ENCODE data around the gene KRT34.

Gene KRT34

DNA sequence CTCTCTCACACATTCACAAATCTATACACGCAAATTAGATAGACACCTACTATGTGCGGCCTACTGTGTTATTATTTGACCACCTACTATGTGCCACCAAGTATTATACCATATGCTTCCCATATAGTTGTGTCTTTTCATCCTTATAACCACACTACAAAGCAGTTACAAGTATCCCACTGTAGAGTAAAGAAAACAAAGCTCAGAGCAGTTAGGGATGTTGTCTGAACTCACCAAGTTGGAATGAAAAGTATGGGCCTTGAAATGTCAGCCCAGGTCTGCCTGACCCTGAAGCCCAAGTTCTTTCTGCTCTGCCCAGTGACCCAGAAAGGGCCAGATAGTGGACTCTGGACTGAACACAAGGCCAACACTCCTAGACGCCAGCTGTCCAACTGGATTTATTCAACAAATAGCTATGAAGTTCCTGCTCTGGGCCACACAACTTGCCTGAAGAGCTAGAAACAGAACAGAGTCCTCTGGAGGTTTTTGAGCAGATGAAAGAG, 33.8 kb upstream of the KRT34 start:
- Histone ChIP-seq H4K20me1 (ENCODE audit: insufficient read depth) (no peaks in the 10 kb centered on the region), H3K4me1 (ENCODE audit: low read depth, poor library complexity, severe bottlenecking) (no peaks in the 10 kb centered on the region), H3K27ac (no peak overlapping the region), H3K79me2 (ENCODE audit: insufficient read depth, low read depth) (no peaks in the 10 kb centered on the region), H3K9ac (no peak overlapping the region), H3K4me2 (no peak overlapping the region), H3K27me3 (ENCODE audit: insufficient read depth, low read depth) (no peaks in the 10 kb centered on the region; the same call in 1 of the 2 replicates), H3K4me3 (IDR thresholded peaks at IDR 0.05; ENCODE audit: insufficient read depth, low read depth, low read length) (no peak overlapping the region), H2AFZ (ENCODE audit: low read depth) (no peak overlapping the region), H3K36me3 (ENCODE audit: insufficient read depth) (no peaks in the 10 kb centered on the region)
- TF ChIP-seq, protein P1, sequence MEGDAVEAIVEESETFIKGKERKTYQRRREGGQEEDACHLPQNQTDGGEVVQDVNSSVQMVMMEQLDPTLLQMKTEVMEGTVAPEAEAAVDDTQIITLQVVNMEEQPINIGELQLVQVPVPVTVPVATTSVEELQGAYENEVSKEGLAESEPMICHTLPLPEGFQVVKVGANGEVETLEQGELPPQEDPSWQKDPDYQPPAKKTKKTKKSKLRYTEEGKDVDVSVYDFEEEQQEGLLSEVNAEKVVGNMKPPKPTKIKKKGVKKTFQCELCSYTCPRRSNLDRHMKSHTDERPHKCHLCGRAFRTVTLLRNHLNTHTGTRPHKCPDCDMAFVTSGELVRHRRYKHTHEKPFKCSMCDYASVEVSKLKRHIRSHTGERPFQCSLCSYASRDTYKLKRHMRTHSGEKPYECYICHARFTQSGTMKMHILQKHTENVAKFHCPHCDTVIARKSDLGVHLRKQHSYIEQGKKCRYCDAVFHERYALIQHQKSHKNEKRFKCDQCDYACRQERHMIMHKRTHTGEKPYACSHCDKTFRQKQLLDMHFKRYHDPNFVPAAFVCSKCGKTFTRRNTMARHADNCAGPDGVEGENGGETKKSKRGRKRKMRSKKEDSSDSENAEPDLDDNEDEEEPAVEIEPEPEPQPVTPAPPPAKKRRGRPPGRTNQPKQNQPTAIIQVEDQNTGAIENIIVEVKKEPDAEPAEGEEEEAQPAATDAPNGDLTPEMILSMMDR (conservative IDR thresholded peaks at IDR 0.05; ENCODE audit: low read depth, low read length), result no peak

DNA sequence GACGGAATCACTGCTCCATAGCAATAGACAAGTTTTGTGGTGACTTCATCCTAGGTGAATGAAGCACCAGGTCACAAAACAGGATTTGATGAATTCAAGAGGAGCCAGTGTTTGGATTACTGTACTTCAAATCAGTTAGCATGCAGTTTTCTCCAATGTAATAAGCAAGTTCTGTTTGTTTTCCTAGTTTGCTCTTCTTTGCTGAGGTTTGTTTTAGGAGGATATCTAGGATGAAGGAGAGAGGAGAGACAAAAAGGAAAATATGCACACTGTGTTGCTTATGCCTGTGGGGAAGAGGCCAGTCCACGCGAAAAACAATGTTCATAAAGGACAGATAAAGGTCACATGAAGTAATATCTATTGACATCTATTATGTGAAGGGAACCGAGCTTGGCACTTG, 33.3 kb upstream of the KRT34 start:
- Histone ChIP-seq H3K4me2 (no peak overlapping the region), H4K20me1 (ENCODE audit: insufficient read depth) (no peaks in the 10 kb centered on the region), H3K27ac (no peak overlapping the region), H3K27me3 (ENCODE audit: insufficient read depth, low read depth) (no peaks in the 10 kb centered on the region; the same call in 1 of the 2 replicates), H3K79me2 (ENCODE audit: insufficient read depth, low read depth) (no peaks in the 10 kb centered on the region), H3K36me3 (ENCODE audit: insufficient read depth) (no peaks in the 10 kb centered on the region), H3K9ac (no peak overlapping the region), H3K4me1 (ENCODE audit: low read depth, poor library complexity, severe bottlenecking) (no peaks in the 10 kb centered on the region), H3K4me3 (IDR thresholded peaks at IDR 0.05; ENCODE audit: insufficient read depth, low read depth, low read length) (no peak overlapping the region), H2AFZ (ENCODE audit: low read depth) (no peak overlapping the region)
- TF ChIP-seq, protein P1 (conservative IDR thresholded peaks at IDR 0.05; ENCODE audit: low read depth, low read length), result no peak

DNA sequence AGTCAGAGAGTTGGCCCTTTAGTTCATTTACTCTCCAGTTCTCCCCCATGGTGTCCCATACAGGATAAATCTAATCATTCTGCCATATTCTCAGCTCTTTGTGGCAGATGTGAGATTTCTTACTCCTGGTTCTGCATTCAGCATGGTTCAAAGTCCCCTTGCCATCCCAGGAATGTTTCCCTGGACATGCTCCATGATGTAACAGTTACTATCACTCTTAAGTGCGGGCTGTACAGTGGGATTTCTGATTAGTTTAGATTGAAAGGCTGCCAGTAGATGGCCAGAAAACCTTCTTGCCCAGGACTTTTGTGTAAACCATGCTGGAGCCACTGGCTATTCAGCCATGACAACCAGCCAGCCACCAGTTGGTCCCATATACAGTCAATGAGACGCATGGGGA, 31.9 kb upstream of the KRT34 start:
- Histone ChIP-seq H3K36me3 (ENCODE audit: insufficient read depth) (no peaks in the 10 kb centered on the region), H3K79me2 (ENCODE audit: insufficient read depth, low read depth) (no peaks in the 10 kb centered on the region), H3K27ac (no peak overlapping the region), H3K4me2 (no peak overlapping the region), H3K4me3 (IDR thresholded peaks at IDR 0.05; ENCODE audit: insufficient read depth, low read depth, low read length) (no peak overlapping the region), H3K27me3 (ENCODE audit: insufficient read depth, low read depth) (no peaks in the 10 kb centered on the region), H2AFZ (ENCODE audit: low read depth) (no peak overlapping the region), H3K9ac (no peak overlapping the region), H4K20me1 (ENCODE audit: insufficient read depth) (no peaks in the 10 kb centered on the region), H3K4me1 (ENCODE audit: low read depth, poor library complexity, severe bottlenecking) (no peaks in the 10 kb centered on the region)
- TF ChIP-seq, protein P1 (conservative IDR thresholded peaks at IDR 0.05; ENCODE audit: low read depth, low read length), result no peak

DNA sequence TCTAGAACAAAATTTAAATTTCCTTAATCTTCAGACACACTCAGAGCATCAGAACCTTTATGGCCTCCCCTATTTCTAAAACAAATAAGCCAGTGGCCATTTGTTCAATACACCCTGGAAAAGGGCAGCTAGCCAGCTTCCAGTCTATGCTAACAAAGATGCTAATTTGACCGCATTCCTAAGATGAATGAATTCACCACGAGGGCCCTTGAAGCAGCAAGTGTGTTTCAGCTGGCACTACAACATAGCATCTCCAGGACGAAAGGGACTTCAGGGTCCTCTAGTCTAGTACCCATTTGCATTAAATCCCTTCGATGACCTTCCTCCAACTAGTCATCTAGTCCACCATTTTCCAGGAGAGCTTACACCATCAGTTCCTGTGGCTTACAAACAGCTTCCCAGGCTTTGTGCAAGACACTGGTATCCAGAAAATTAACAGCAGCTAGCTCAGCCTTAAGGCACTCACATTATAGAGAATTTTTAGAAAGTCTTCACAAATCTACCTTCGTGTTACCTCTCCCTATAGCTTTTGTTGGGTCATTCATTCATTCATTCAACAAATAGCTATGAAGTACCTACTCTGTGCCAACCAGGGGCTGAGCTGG, 31.3 kb upstream of the KRT34 start:
- Histone ChIP-seq H3K27me3 (ENCODE audit: insufficient read depth, low read depth) (no peaks in the 10 kb centered on the region), H3K4me3 (IDR thresholded peaks at IDR 0.05; ENCODE audit: insufficient read depth, low read depth, low read length) (no peak overlapping the region), H3K79me2 (ENCODE audit: insufficient read depth, low read depth) (no peaks in the 10 kb centered on the region), H3K36me3 (ENCODE audit: insufficient read depth) (no peaks in the 10 kb centered on the region), H3K4me2 (no peak overlapping the region), H4K20me1 (ENCODE audit: insufficient read depth) (no peaks in the 10 kb centered on the region), H3K27ac (no peak overlapping the region), H3K4me1 (ENCODE audit: low read depth, poor library complexity, severe bottlenecking) (no peaks in the 10 kb centered on the region), H3K9ac (no peak overlapping the region), H2AFZ (ENCODE audit: low read depth) (no peak overlapping the region)
- TF ChIP-seq, protein P1 (conservative IDR thresholded peaks at IDR 0.05; ENCODE audit: low read depth, low read length), result no peak

All from KMS-11 (cell line).